ENCODE measurements around the gene DDX47.
"Not testable (repeated sequence)": the region's sequence is repeated elsewhere in the genome, so short reads cannot be mapped to it uniquely, and the experiment has no call there.

The DDX47 gene

GRCh38 chr12:12823811-12824210 lies 10.7 kb downstream of the DDX47 start:
- DNase-seq: no peak

GRCh38 chr12:12835378-12836146 lies 22.4 kb downstream of the DDX47 start:
- DNase-seq: no peak

DNA sequence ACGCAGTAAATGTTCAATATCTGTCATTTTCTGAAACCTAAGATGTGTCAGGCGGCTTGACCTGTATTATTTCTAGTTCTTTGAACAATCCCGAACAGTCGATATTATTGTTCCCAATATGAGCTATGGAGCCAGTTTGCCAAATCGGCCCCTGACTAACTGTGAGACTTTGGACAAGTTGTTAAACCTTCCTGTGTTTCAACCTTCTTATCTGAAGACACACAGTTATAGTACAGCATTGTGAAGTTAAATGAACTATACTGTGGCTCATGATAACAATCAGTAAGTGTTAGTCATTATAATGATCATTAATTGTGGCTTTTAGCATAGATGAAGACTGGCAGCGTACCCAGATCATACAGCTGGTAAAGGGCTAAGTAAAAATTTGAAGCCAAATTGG lies 23.4 kb downstream of the DDX47 start:
- no peak for DNase-seq

GRCh38 chr12:12837025-12837812 lies 24.1 kb downstream of the DDX47 start:
- DNase-seq: peak; percentile 58

DNA sequence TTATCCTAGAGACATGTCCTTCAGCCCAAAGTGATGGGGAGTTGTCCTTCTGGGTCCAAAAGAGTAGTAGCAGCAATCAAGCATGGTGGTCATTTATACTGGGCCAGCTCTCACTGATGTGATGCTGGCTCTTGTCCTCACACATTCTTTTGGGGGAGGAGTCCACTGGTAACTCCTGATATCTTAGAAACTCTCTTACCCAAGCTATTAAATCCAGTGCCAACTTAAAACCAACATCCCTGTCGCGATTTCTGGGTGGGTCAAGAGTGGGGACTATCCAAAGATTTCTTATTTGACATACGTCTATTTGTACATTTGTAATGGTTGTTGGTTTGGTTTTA lies 24.6 kb downstream of the DDX47 start:
- DNase-seq: no peak

GRCh38 chr12:12839003-12839395 lies 25.9 kb downstream of the DDX47 start:
- DNase-seq: no peak

- not testable (repeated sequence) for DNase-seq
Observed at GRCh38 chr12:12839439-12839838, 26.3 kb downstream of the DDX47 start.

DNA sequence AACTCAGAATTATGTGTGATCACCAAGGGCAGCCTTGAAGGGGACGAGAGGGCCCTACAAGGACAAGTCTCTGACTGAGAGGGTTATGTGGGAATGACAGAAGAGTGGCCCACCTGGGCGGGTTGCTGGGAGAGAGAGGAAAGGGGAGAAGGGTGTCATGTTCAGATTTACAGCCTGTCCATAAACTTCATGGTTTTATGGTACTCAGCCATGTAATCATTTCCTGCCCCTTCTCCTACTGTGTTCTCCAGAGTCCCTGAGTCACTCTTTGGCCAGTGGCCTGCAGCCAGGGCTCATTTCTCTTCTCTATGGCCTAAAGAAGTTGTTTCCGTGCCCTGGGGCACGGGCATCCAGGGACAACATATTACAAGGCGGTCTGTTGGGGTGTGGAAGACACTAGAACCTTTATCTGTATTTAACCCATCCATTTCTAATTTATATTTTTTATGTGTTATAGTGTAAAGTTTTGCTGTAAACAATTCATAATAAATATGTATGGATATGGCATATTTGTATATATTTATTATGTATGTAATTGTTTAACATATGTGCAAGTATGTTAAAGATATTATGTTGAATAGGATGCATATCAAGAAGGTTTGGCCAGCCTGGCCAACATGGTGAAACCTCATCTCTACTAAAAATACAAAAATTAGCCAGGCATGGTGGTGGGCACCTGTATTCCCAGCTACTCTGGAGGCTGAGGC lies 26.9 kb downstream of the DDX47 start:
- DNase-seq: no peak

GRCh38 chr12:12840580-12840899 lies 27.4 kb downstream of the DDX47 start:
- no peak for DNase-seq

DNA sequence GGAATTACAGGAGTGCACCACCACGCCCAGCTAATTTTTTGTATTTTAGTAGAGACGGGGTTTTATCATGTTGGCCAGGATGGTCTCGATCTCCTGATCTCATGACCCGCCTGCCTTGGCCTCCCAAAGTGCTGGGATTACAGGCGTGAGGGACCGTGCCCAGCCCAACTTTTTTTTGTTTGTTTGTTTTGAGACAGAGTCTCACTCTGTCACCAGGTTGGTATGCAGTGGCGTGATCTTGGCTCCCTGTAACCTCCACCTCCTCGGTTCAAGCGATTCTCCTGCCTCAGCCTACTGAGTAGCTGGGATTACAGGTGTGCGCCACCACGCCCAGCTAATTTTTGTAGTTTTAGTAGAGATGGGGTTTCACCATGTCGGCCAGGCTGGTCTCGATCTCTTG lies 28.3 kb downstream of the DDX47 start:
- not testable (repeated sequence) for DNase-seq

GRCh38 chr12:12845794-12846243 lies 32.7 kb downstream of the DDX47 start:
- DNase-seq: no peak

DNA sequence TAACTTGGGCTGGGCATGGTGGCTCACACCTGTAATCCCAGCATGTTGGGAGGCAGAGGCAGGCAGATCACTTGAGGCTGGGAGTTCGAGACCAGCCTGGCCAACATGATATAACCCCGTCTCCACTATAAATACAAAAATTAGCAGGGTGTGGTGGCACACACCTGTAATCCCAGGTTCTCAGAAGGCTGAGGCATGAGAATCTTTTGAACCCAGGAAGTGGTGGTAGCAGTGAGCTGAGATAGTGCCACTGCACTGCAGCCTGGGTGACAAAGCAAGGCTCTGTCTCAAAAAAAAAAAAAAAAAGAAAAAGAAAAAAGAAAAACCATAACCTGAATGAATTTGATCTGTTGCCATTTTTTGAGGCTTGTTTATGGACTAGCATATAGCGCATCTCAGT lies 33.6 kb downstream of the DDX47 start:
- not testable (repeated sequence) for DNase-seq

DNA sequence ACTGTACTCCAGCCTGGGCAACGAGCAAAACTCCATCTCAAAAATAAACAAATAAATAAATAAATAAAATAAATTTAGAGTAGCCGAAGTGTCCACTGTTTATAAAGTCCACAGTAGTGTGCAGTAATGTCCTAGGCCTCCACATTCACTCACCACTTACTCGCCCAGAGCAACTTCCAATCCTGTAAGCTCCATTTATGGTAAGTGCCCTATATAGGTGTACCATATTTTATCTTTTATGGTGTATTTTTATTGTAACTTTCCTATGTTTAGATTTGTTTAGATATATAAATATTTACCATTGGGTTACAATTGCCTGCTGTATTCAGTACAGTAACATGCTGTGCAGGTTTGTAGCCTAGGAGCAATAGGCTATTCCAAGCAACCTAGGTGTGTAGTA lies 40.3 kb downstream of the DDX47 start:
- DNase-seq: no peak

GRCh38 chr12:12859690-12860089 lies 46.5 kb downstream of the DDX47 start:
- no peak for DNase-seq

- no peak for DNase-seq
Observed at GRCh38 chr12:12864243-12864642, 51.1 kb downstream of the DDX47 start.

DNA sequence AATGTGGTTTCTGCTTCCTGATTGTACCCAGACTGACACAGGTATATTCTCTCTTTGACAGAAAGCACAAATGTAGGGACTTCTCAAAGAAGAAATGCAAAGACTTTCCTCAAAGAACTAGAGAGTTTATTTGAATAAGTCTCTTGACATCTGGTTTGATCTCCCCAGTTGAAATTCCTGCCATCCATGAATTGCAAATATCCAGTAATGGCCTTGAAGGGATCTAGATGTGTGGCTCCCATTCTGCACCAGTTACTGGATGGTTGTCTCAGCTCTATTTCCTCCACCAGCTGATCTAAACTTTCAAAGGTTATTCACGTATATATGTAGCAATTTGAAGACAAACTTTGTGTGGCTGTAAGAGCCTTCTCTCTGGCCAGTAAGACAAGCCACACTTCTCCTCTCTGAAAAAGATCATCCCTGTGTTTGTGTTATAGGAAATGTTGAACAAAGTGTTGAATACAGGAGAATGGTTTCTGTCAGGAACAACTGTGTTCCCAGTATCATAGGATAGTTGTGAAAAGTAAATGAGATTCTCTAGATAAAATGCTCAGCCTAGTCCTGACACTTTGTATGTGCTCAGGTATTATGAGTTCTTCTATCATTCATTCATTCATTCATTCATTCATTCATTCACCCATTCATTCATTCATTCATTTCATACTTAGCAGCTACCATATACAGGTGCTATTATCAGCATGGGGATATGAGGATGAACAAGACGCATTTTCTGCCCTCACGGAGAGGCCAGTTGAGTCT lies 55.5 kb downstream of the DDX47 start:
- no peak for DNase-seq

DNA sequence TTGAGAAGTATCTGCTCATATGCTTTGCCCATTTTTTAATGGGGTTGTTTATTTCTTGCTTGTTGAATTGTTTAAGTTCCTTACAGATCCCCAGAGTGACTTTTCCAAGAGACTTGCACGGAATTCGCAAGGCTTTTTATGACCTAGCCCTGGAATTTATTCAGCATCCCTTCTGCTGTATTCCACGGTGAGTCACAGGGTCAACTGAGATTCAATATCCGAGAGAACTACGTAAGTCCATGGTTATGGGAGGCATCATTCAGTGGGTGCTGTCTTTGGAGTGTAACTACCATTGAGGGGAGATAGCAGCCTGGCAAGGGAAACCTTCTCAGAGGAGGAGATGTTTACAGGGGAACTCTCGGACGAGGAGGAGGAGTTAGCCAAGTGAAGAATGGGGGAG lies 57.3 kb downstream of the DDX47 start:
- no peak for DNase-seq

DNA sequence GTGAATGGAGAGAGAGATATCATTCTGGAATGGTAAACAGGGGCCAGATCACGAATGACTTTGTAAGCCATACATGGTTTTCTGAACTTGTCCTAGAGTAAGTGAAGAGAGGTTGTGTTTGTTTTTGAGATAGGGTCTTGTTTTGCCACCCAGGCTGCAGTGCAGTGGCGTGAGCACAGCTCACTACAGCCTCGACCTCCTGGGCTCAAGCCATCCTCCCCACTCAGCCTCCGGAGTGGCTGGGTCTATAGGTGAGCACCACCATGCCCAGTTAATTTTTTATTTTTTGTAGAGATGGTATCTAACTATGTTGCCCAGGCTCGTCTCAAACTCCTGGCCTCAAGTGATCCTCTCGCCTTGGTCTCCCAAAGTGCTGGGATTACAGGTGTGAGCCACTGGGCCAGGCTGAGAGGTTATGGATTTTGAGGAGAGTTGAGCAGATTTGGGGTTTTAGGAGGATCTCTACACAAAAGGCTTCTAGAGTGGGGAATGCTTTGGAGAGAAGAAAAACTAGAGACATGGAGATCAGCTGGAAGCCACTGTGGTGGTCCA lies 58.5 kb downstream of the DDX47 start:
- DNase-seq: no peak

- no peak for DNase-seq
Observed at GRCh38 chr12:12872139-12872933, 59.2 kb downstream of the DDX47 start.

DNA sequence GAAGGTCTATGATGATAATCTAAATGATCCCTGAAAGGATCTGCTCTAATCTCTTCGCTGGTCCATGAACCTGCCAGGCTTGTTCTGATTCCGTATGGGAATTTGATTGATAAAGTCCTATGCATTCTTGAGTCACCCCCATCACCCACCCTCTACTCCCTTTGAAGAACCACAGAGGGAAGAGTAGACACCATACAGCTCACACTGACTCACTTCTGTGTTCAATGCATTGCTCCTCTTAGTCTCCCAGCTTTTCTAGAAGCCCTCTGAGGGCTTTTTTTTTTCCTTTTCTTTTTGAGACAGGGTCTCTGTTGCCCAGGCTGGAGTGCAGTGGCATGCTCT lies 59.8 kb downstream of the DDX47 start:
- DNase-seq: no peak

DNA sequence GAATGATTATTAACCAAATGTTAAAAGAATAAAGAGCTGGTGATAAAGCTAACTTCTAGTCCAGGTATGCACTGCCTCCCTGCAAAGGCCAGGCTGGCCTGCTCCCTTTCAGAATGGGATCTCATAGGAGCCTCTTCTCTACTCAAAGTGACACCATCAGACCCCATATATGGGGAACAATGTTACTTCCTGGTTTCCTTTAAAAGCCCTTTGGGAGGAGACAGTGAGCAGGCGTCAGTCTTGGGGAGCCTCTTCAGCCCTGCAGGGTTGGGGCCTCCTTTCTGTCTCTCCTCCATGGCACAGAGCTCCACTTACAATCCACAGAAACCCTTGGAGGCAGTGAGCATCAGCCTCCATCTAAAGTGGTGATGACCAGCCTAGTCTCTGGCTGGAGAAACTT lies 60.9 kb downstream of the DDX47 start:
- no peak for DNase-seq

- not testable (repeated sequence) for DNase-seq
Observed at GRCh38 chr12:12875301-12875700, 62.2 kb downstream of the DDX47 start.
